HepG2 (cell line): Measurements from ENCODE around the gene POSTN.

ENCODE experiments used
- ATF3 ChIP-seq: sonication (generic); formaldehyde crosslinking; IDR thresholded peaks from 2 replicates; pipeline ENCODE4 v1.4.0; 2020; ENCODE audit warnings: missing genetic modification reagents
- CHD4 ChIP-seq: fragments of 200-600 bp; sonication (generic); IDR thresholded peaks from 2 replicates; pipeline ENCODE4 v1.7.0; 2017; ENCODE audit warnings: mild to moderate bottlenecking, low read length, borderline replicate concordance
- CTCF ChIP-seq: sonication (generic); formaldehyde crosslinking; IDR thresholded peaks from 2 replicates; pipeline ENCODE4 v1.5.0; 2020; ENCODE audit warnings: mild to moderate bottlenecking, missing genetic modification reagents, moderate library complexity
- DPF2 ChIP-seq: sonication (generic); formaldehyde crosslinking; IDR thresholded peaks from 2 replicates; pipeline ENCODE4 v1.4.0; 2020; ENCODE audit warnings: mild to moderate bottlenecking, low read depth, missing genetic modification reagents, borderline replicate concordance
- MBNL3 ChIP-seq: fragments of 250-450 bp; sonication (Bioruptor Pico); conservative IDR thresholded peaks from 2 replicates; pipeline ENCODE4 v1.8.0; 2022; ENCODE audit warnings: mild to moderate bottlenecking, inconsistent platforms
- U2AF1 ChIP-seq: fragments of 200-400 bp; formaldehyde crosslinking; optimal IDR thresholded peaks from 2 replicates; pipeline ENCODE3; 2017; ENCODE audit warnings: mild to moderate bottlenecking, low read depth, low read length
- USF2 ChIP-seq, 2 experiments: sonication (generic) in 1 of 2; formaldehyde crosslinking in 1 of 2; IDR thresholded peaks; 2 replicates each; pipeline versions ENCODE4 v1.5.1 to v1.6.1; 2011 to 2020; ENCODE audit warnings: borderline replicate concordance in 1 of 2, low read depth in 1 of 2, low read length in 1 of 2, mild to moderate bottlenecking in 1 of 2, missing genetic modification reagents in 1 of 2, moderate library complexity in 1 of 2
- ZMYM3 ChIP-seq: sonication (generic); formaldehyde crosslinking; IDR thresholded peaks from 2 replicates; pipeline ENCODE4 v1.5.1; 2020; ENCODE audit warnings: mild to moderate bottlenecking, missing genetic modification reagents
- TF ChIP-seq, protein P1 (sequence below): sonication (generic); formaldehyde crosslinking; IDR thresholded peaks from 2 replicates; pipeline ENCODE4 v1.4.0; 2020; ENCODE audit warnings: missing genetic modification reagents
- TF ChIP-seq, protein P2 (sequence below): sonication (generic); formaldehyde crosslinking; IDR thresholded peaks from 2 replicates; pipeline ENCODE4 v1.5.1; 2020; ENCODE audit warnings: mild to moderate bottlenecking, missing genetic modification reagents
- TF ChIP-seq, protein P3 (sequence below): sonication (generic); formaldehyde crosslinking; conservative IDR thresholded peaks from 2 replicates; pipeline ENCODE4 v1.4.0; 2020; ENCODE audit warnings: missing genetic modification reagents

DNA sequence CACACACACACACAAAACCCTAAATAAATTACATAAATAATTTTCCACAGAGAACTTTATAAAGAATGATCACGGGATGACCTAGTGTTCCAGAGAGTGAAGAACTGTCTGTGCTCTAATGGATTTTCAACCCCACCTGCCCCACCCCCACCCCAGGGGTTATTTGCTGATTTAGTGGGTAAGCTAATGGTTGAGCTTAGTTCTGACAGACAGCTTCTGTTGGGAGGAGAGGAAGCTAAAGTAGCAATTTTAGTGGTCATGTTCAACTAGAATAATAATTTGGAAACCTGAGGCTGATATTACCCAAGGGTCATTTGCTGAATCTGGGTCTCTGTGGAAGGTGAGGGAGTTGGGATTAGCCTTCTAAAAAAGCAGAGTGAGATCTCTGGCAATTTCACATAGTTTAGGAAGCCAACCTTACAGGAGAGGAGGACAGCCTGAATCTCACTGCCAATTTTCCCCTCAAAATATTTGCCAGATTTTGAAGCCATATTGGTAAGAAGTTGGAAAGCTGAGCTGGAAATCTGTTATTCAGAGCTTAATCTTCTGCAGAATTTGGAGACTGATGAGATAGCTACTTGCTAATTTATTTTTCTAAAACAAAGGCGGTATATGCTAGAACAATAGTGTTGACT lies 68.7 kb downstream of the POSTN start:
- TF ChIP-seq CHD4: no peak
- no peak for TF ChIP-seq CTCF
- TF ChIP-seq ATF3 (CRISPR knock-in tag): no peak
- TF ChIP-seq, protein P1, sequence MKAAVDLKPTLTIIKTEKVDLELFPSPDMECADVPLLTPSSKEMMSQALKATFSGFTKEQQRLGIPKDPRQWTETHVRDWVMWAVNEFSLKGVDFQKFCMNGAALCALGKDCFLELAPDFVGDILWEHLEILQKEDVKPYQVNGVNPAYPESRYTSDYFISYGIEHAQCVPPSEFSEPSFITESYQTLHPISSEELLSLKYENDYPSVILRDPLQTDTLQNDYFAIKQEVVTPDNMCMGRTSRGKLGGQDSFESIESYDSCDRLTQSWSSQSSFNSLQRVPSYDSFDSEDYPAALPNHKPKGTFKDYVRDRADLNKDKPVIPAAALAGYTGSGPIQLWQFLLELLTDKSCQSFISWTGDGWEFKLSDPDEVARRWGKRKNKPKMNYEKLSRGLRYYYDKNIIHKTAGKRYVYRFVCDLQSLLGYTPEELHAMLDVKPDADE: no peak
- TF ChIP-seq MBNL3 (CRISPR knock-in tag): no peak
- TF ChIP-seq, protein P2, sequence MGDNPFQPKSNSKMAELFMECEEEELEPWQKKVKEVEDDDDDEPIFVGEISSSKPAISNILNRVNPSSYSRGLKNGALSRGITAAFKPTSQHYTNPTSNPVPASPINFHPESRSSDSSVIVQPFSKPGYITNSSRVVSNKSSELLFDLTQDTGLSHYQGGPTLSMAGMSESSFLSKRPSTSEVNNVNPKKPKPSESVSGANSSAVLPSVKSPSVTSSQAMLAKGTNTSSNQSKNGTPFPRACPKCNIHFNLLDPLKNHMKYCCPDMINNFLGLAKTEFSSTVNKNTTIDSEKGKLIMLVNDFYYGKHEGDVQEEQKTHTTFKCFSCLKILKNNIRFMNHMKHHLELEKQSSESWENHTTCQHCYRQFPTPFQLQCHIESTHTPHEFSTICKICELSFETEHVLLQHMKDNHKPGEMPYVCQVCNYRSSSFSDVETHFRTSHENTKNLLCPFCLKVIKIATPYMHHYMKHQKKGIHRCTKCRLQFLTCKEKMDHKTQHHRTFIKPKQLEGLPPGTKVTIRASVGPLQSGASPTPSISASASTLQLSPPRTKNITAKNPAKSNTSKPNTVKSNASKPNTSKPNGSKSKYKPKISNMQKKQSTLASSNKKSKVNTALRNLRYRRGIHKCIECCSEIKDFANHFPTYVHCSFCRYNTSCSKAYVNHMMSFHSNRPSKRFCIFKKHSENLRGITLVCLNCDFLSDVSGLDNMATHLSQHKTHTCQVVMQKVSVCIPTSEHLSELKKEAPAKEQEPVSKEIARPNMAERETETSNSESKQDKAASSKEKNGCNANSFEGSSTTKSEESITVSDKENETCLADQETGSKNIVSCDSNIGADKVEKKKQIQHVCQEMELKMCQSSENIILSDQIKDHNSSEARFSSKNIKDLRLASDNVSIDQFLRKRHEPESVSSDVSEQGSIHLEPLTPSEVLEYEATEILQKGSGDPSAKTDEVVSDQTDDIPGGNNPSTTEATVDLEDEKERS (CRISPR knock-in tag): no peak
- TF ChIP-seq U2AF1: no peak
- no peak for TF ChIP-seq ZMYM3
- TF ChIP-seq, protein P3, sequence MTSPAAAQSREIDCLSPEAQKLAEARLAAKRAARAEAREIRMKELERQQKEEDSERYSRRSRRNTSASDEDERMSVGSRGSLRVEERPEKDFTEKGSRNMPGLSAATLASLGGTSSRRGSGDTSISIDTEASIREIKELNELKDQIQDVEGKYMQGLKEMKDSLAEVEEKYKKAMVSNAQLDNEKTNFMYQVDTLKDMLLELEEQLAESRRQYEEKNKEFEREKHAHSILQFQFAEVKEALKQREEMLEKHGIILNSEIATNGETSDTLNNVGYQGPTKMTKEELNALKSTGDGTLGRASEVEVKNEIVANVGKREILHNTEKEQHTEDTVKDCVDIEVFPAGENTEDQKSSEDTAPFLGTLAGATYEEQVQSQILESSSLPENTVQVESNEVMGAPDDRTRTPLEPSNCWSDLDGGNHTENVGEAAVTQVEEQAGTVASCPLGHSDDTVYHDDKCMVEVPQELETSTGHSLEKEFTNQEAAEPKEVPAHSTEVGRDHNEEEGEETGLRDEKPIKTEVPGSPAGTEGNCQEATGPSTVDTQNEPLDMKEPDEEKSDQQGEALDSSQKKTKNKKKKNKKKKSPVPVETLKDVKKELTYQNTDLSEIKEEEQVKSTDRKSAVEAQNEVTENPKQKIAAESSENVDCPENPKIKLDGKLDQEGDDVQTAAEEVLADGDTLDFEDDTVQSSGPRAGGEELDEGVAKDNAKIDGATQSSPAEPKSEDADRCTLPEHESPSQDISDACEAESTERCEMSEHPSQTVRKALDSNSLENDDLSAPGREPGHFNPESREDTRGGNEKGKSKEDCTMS (CRISPR knock-in tag): no peak
- TF ChIP-seq DPF2 (CRISPR knock-in tag): no peak
- TF ChIP-seq USF2 (IDR thresholded peaks at IDR 0.05; ENCODE audit: low read depth, low read length): no peak
- TF ChIP-seq USF2 (CRISPR knock-in tag; IDR thresholded peaks at IDR 0.05; ENCODE audit: borderline replicate concordance): no peak
